PC-9 (cell line): Measurements from ENCODE around the gene UCHL3.

Experiments
- EZH2 ChIP-seq: fragments of 200-600 bp; sonication (generic); IDR thresholded peaks from 2 replicates; pipeline ENCODE4 v1.8.0; 2017; ENCODE audit warnings: antibody characterized with exemption, low read depth
- TF ChIP-seq, protein P1 (sequence below): fragments of 200-600 bp; sonication (generic); conservative IDR thresholded peaks from 2 replicates; pipeline ENCODE4 v1.6.1; 2017; ENCODE audit warnings: mixed run types, antibody characterized with exemption, mild to moderate bottlenecking, moderate library complexity

DNA sequence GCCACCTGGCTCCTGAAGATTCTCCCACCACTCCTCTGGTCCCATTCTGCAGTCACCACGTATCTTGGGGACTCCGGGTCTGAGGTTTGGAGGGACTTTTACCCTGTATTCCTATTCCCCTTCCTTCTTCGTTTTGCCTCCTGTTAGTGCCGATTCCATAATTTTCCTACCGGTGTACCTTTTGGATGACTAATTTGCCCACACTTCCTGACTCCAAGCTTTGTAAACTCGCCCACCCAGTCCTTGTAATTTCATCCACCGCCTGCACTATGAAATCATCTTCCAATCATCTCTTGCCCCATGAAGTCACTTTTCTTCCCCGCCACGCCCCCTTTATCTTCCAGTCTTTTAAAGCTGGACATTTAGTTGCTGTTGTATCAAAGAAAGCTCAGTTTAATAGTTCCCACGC is 572 bp downstream of the UCHL3 start:
- TF ChIP-seq, protein P1, sequence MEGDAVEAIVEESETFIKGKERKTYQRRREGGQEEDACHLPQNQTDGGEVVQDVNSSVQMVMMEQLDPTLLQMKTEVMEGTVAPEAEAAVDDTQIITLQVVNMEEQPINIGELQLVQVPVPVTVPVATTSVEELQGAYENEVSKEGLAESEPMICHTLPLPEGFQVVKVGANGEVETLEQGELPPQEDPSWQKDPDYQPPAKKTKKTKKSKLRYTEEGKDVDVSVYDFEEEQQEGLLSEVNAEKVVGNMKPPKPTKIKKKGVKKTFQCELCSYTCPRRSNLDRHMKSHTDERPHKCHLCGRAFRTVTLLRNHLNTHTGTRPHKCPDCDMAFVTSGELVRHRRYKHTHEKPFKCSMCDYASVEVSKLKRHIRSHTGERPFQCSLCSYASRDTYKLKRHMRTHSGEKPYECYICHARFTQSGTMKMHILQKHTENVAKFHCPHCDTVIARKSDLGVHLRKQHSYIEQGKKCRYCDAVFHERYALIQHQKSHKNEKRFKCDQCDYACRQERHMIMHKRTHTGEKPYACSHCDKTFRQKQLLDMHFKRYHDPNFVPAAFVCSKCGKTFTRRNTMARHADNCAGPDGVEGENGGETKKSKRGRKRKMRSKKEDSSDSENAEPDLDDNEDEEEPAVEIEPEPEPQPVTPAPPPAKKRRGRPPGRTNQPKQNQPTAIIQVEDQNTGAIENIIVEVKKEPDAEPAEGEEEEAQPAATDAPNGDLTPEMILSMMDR: no peak
- no peak for TF ChIP-seq EZH2
